GM19193 (cell line): ENCODE data around the gene CSRNP3.

Source experiments
- POLR2A ChIP-seq: IDR thresholded peaks from 4 replicates; pipeline ENCODE4 v1.6.1; 2011; ENCODE audit not compliant: insufficient read depth, insufficient read length; ENCODE audit errors: extremely low read depth

Gene CSRNP3

GRCh38 chr2:165469417-165469816 lies at the start of gene CSRNP3:
TSS of gene CSRNP3 (plus strand) at chr2:165469698. CDS start at chr2:165595066, 125,368 bp downstream.
- no peak for TF ChIP-seq POLR2A

- no peak for TF ChIP-seq POLR2A
These were observed 49.3 kb upstream of the CSRNP3 start for GRCh38 chr2:165420231-165420630.

GRCh38 chr2:165423081-165423480 lies 46.4 kb upstream of the CSRNP3 start:
- TF ChIP-seq POLR2A: no peak

- no peak for TF ChIP-seq POLR2A
These were observed 43.9 kb upstream of the CSRNP3 start for GRCh38 chr2:165425556-165425955.

GRCh38 chr2:165427686-165428085 lies 41.8 kb upstream of the CSRNP3 start:
- TF ChIP-seq POLR2A: no peak

GRCh38 chr2:165428926-165429325 lies 40.6 kb upstream of the CSRNP3 start:
- TF ChIP-seq POLR2A: no peak

- no peak for TF ChIP-seq POLR2A
These were observed 38.5 kb upstream of the CSRNP3 start for GRCh38 chr2:165431014-165431413.

- no peak for TF ChIP-seq POLR2A
These were observed 37.1 kb upstream of the CSRNP3 start for GRCh38 chr2:165432234-165432966.

GRCh38 chr2:165434865-165435496 lies 34.5 kb upstream of the CSRNP3 start:
- no peak for TF ChIP-seq POLR2A

- TF ChIP-seq POLR2A: no peak
These were observed 33.9 kb upstream of the CSRNP3 start for GRCh38 chr2:165435611-165436010.

- TF ChIP-seq POLR2A: no peak
These were observed 32.9 kb upstream of the CSRNP3 start for GRCh38 chr2:165436559-165436958.

GRCh38 chr2:165440367-165440766 lies 29.1 kb upstream of the CSRNP3 start:
- TF ChIP-seq POLR2A: no peak

GRCh38 chr2:165443511-165443910 lies 26.0 kb upstream of the CSRNP3 start:
- no peak for TF ChIP-seq POLR2A

GRCh38 chr2:165448406-165448805 lies 21.1 kb upstream of the CSRNP3 start:
- no peak for TF ChIP-seq POLR2A

GRCh38 chr2:165450156-165450555 lies 19.3 kb upstream of the CSRNP3 start:
- TF ChIP-seq POLR2A: no peak

GRCh38 chr2:165452327-165452726 lies 17.2 kb upstream of the CSRNP3 start:
- no peak for TF ChIP-seq POLR2A

GRCh38 chr2:165453561-165454094 lies 15.9 kb upstream of the CSRNP3 start:
- TF ChIP-seq POLR2A: no peak

GRCh38 chr2:165454905-165455304 lies 14.6 kb upstream of the CSRNP3 start:
- no peak for TF ChIP-seq POLR2A
